Fibroblast of villous mesenchyme (primary cell): ENCODE measurements around the gene ST3GAL6. TPM values are rescaled to one million over a fixed set of nuclear protein-coding genes. Genes with fewer than 3 reads are reported as not detected.

ENCODE experiments used
- DNase-seq: peaks from one replicate; pipeline ENCODE4 v3.0.0-alpha.2; 2010; ENCODE audit warnings: low read depth
- H3K4me3 ChIP-seq: 2 replicates; pipeline ENCODE4 v1.5.1; 2011; ENCODE audit warnings: low read depth, mild to moderate bottlenecking, low read length
- CTCF ChIP-seq: IDR thresholded peaks from 2 replicates; pipeline ENCODE4 v1.5.1; 2012; ENCODE audit warnings: low read depth, mild to moderate bottlenecking, low read length; ENCODE audit not compliant: insufficient read depth
- total RNA-seq: library from RNA; depleted of rRNA; stranded (reverse); fragments of >200 nt; gene quantifications from 2 replicates; pipeline ENCODE4 v1.2.3, GENCODE V29; 2012

ST3GAL6 gene
- total RNA-seq, 1 donor = 3.9 TPM

DNA sequence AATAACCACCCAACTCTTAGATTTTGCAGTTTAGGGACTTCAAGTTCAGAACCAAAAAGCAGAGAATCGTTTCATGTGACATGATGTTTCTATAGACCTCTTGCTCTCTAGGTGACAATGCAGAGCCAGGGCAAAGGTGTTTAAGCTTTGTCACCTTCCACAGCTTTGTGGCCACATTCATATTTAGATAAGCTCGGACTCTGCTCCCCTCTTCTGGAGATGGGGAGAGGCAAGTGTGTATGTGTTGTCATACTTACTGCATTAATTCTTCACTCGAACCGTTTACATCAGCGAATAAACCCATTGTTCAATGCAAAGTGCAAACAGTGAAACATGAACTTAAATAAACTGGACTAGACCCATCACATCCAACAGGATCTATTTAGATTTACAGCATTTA is 33.2 kb downstream of the ST3GAL6 start:
- TF ChIP-seq CTCF = no peak

DNA sequence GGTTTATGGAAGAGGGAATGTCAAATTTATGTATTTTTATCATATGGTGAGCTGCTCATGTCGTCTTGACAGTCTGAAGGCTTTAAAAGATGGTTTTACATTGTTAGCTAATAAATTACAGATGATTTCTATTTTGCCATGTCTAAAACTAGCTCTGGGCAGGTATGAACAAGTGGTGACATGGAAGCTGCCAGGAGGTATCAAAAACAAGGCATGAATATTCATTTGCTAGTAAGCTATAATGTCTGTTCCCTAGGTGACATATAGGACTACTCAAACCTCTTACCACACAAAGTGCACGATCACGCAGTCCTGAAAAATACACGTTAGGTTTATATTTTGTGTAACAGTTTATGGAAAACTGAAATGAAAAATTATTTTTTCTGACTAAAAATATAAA is 34.8 kb downstream of the ST3GAL6 start:
- no peak for DNase-seq
- no peak overlapping the region for H3K4me3 ChIP-seq

More for the DNA sequence above, 33.2 kb downstream of the ST3GAL6 start:
- no peak overlapping the region for H3K4me3 ChIP-seq
- no peak for DNase-seq

GRCh38 chr3:98798820-98799219 is 35.7 kb downstream of the ST3GAL6 start:
- H3K4me3 ChIP-seq = no peak overlapping the region
- TF ChIP-seq CTCF = no peak
- DNase-seq = no peak

More for the DNA sequence above, 34.8 kb downstream of the ST3GAL6 start:
- no peak for TF ChIP-seq CTCF

GRCh38 chr3:98799479-98799878 is 36.3 kb downstream of the ST3GAL6 start:
- no peak overlapping the region for H3K4me3 ChIP-seq
- DNase-seq = no peak
- TF ChIP-seq CTCF = no peak

GRCh38 chr3:98800401-98800800 is 37.3 kb downstream of the ST3GAL6 start:
- H3K4me3 ChIP-seq = no peak overlapping the region
- no peak for TF ChIP-seq CTCF
- DNase-seq = no peak

DNA sequence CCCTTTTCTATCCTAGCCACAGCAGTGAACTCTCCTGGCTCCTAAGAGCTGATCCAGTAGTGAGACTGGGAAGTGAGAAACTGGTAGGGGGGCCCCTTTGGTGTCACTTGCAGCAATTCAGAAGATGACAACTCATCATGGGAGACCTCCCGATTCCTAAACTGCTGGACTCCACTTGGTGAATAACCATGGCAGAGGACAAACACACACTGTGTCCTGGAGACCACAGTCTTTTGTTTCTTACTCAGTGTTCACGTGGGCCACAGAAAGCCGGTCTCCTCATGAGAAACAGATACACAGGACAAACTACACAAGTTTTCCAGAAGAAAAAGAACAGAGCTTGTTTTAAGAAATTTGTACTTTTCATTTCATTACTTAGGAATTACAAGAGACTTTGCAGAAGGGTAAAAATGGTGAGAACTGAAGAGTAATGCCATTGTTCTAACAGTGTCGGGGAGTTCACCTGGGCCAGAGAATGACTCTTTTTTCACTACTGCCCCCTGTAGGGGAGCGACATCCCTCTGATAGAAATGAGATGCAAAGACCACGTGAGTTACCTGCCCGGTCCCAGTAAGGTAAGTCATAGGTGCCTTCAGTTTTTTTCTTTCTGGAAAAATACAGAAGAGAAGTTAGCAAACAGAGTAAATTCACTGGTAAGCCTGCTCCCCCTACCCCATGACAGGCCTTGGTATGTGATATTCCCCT is 38.1 kb downstream of the ST3GAL6 start:
- no peak for DNase-seq
- no peak overlapping the region for H3K4me3 ChIP-seq
- peak; percentile 10 for TF ChIP-seq CTCF

DNA sequence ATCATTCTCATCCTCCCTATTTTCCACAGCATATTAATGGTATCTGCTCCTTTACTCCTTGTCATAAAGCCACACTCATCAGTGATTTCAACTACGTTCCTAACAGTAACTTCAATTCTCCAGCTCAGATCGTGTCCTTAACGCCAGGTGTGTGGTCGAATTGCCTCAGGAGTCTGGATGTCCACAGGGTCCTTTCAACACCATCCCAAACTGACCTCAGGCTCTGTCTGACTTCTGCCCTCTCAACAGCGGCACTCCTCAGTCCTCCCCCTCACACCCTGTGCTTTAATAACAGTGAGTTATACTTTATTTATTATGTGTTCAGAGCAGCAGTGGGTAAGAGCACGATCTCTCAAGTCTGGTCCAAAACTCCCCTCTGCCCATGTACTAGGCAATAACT is 42.4 kb downstream of the ST3GAL6 start:
- no peak overlapping the region for H3K4me3 ChIP-seq
- TF ChIP-seq CTCF = no peak
- DNase-seq = no peak
